Activated CD4-positive, alpha-beta T cell treated with anti-CD3 and anti-CD28 coated beads for 24 hours (primary cell): ENCODE results near the gene MECP2.
"Not testable (repeated sequence)": the region's sequence is repeated elsewhere in the genome, so short reads cannot be mapped to it uniquely, and the experiment has no call there.

Experiments
- DNase-seq, 2 donors: peaks; one replicate each; pipeline ENCODE4 v3.0.0-alpha.2; 2020; ENCODE audit warnings: low read depth in 2 of 2

The MECP2 gene

DNA sequence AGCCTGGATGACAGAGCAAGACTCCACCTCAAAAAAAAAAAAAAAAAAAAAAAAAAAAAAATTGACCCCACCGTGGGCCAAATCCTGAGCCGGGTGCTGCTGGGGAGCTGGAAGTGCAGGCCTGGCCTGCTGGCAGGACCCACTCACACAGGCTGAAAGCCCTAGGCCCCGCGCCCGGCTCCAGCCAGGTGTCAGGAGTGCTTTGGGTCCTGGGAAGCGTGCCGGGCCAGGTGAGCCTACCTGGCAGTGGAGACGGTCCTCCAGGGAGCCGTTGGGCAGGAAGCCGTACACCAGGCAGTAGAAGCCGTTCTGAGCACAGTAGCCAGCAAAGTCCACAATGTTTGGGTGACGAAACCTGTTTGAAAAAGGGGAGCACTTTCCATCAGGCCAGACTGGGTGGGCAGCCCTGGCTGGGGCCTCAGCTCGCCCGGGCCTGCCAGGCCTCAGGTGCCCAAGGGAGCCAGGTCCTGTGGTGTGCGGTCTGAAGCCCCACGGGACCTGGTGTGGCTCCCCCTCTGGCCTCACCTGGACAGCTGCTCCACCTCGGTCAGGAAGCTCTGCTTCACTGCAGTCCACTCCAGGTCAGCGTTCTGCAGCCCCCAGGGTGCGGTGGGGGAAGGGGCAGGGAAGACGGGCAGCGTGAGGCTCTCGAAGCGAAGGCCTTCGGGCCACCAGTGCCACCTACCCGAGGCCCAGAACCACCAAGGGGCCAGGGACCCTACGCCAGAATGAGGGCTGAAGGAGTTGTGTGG is 79.6 kb downstream of the MECP2 start:
- no peak for DNase-seq

DNA sequence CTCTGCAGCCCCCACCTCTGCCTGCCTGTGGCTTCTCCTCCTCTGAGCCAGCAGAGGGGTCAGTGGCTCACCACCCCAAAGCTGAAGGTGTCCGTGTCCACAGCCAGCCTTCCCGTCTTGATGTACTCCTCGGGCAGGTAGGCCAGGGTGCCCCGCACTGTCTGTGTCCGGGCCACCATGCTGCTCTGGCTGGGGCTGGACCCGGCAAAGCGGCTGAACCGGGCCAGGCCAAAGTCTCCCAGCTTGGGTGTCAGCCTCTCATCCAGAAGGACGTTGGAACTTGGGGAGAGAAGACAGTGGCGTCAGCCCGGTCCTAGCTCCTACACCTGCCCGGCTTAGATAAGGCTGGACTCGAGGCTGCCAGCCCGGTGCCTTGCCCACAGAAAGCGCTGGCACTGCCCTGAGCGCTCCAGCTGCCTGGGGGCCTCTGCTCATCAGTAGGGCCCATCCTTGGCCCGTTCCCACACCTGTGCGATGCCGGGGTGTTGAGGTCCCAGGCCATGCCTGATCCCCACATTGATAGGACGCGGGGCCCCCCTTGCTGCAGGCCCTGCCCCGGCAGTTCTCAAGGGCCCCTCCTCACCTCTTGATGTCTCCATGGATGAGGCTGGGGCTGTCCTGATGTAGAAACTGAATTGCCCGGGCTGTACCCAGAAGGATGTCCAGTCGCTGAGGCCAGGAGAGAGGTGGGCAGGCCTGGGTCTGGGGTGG is 81.0 kb downstream of the MECP2 start:
- DNase-seq = no peak

DNA sequence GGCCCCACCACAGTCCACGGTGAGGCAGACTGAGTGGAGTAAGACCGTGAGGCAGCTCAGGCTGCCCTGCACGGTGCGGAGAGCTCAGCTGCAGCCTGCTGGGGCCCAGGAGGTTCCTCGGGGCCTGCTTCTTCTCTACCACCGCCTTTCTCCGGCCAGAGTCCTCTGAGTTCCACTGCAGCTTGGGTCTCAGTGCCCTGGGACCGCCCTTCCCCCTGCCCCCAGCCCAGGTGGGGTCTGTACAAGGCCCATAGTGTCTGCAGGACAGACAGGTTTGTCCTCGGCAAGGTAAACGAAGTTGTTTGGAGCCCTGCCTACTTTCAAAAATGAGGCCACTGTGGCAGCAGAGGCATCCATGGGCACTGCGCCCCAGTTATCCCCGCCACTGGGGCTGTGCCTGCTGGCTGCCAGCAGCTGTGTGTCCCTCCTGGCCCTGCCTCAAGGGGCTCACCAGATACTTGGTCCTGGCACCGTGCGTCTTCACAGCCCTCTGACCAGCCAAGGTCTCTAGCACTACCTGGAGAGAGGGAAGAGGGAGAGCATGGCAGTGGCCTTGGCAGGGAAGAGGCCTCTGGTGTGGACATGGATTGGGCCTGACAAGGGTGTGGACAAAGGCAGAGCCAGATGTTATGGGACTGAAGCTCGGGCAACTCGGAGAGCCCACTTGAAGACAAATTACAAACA is 81.8 kb downstream of the MECP2 start:
- DNase-seq = no peak

DNA sequence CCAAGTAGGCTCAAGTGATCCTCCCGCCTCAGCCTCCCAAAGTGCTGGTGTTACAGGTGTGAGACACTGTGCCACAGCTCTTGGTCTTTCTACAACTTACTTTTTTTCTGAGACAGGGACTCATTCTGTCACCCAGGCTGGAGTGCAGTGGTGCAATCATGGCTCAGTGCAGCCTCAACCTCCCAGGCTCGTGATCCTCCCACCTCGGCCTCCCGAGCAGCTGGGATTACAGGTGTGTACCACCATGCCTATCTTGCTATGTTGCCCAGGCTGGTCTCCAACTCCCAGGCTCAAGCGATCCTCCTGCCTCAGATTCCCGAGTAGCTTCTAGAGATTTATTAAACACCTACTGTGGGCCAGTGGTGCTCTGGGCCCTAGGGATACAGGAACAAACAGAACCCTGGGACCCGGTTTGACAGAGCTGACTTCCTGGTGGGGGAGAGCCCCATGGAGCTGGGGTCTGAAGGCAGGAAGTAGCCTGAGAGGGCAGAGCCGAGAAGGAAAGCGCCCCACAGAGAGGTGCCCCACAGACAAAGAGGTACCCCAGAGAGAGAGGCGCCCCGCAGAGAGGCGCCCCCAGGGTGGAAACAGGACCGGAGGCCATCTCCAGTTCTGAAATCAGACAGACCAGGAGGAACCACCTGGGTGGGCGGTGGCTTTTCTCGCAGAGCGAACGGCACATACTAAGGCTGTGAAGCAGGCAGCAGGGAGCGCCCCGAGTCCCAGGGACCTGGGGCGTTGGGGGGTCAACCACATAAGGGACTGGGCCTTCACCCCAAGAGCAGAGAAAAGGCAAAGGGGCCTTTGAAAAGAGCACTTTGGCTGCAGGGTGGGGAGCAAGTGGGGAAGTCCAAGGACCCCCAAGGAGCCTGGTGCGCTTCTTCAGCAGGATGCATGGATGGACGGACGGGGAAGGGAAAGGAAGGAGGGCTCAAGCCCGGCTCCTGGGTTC is 82.8 kb downstream of the MECP2 start:
- DNase-seq = no peak

DNA sequence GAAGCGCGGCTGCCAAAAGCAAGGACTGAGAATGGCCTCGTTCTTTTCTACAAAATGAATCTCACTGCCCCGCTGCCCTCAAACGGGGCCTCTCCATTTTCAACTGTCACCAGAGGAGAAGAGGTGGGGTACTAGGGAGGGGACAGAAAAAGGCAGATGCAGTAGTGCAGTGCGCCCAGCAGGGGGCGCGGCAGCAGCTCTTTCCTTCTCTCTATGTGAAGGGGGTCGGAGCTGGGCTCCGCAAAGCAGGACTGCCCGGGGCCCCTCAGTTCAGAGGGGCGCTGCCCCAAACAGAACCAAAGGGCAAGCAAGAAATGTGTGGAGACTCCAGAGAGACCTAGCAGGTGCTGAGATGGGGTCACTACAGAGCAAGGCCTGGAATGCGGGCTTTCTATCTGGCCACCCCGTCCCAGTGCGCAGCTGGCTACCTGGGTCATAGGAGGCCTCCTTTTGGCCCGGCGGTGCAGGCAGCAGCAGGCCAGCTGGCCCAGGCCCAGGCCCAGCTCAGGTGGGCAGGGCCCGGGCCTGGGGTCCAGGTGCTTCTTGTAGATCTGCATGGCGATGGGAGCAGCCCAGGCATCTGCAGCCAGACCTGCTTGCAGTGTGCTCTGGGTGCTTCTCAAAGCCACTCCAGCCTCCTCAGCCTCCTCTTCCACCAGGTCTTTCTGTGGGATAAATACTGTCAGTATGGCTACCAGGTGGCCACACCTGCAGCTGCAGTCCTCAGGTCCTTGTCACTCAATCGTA is 83.7 kb downstream of the MECP2 start:
- DNase-seq = peak in 1 of 2 donors; percentile 32

- DNase-seq = no peak
Measured at GRCh38 chrX:154013001-154013421, 84.5 kb downstream of the MECP2 start.

DNA sequence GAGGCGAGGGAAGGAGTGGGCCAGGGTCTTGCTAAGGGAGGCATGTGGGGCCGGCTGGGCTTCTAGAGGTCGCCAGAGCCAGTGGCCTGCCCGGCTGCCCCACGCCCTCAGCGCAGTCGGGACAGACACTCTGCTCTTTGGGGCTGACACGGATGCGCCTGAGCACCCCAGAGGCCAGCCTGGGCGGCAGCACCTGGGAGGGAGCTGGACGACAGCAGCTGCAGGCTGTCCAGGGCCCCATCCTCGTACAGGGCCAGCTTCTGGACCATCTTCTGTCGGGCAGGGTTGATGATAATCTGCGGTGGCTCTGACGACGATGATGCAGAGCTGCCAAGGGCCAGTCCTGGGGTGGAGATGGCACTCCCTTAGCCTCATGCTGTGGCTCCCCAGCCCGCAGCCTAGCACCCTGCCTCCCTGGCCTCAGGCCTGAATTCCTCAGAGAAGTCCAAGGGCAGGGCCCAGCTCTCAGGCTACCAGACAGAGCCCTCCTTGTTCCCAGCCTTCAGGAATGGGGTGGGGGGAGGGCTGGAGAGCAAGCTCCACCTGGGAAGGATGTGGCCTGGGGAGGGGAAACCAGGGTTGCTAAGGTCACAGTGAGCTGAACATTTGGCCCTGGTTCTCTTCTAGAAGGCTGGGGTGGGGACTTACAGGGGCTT is 85.1 kb downstream of the MECP2 start:
- DNase-seq = no peak

DNA sequence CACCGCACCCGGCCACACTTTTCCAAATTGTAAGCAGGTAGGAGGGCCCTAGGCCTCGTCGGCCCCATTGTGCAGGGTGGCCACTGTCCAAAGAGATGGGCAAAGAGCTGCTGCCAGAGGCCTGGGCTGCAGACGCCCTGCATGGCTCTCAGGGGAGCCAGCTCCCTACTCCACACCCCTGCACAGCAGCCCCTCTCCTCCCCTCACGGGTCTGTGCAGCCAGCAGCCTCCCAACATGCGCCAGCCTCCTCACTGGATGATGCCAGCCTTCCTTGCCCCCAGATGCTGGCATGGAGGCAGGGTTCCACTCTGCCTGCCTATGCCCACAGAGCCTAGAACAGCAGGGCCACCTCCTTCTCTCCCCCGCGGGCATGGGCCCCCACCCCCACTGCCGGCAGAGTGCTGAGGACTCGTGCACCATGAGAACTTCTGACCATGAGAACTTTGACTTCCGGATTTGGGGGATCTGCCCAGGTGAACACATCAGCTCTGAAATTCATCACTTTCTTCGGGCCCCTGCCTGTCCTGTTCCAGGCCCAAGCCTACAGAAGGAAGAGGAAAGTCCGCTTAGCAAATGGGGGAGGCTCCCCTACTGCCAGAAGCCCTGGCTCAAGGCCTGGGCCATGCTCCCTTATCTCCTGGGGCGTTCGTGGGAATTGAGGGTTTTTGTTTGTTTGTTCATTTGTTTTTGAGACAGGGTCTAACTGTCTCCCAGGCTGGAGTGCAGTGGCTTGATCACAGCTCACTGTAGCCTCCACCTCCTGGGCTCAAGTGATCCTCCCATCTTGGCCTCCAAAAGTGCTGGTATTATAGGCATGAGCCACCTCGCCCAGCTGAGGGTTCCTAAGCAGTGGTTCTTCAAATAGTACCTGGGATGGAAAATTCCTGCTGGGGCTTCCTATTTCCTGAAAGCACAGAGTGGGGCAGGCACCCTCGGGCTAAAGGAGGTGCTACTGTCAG is 85.9 kb downstream of the MECP2 start:
- no peak for DNase-seq

DNA sequence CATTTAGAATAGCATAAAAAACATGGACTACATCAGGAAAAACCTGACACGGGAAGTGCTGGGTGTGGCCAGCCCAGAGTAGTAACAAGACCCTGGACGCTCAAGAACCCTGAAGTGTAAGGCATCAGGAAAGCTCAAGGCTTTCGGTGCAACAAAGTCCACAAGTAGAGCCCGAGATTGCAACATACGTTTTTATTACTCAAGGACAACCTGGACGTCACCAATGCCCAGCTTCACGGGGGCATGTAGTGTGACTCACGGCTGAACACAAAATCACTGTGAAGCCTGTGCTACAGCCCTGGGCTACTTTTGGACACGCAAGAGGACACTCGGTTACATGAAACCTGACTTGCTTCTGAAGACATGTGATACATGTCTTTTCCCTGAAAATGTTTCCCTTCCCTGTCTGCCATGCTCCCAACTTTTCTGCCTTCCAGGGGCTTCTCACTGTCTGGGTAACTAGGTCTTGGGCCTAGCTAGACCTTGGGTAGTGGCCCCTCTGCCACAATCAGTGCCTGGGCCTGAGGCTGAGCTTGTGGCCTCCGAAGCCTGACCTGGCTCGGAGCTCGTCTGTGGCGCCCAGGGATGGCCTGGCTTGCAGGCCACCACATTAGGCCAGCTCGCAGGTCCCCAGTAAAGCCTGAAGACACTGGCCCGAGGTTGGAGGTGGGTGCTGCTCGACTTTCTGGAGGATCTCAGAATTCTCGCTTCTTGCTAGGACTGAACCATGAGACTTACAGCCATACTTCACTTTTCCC is 87.0 kb downstream of the MECP2 start:
- no peak for DNase-seq

- no peak for DNase-seq
Measured at GRCh38 chrX:154008521-154008920, 89.0 kb downstream of the MECP2 start.

DNA sequence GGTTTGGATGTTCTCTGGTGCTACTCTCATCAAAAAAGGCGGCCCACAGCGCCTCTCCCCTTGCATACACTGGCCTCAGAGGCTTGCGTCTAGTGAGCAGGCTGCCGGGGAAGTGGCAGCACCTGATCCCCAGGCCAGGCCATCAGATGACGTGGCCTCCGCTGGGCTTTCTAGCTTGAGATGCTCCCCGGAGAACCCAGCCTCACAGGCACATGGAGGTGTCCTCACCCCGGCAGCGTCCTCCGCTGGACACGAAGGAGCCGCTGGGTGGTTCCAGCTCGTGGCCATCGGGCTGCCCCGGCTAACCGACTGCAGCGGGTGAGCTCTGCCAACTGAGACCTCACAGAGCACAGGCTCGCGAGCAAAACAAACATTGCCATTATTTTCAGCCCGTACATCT is 90.6 kb downstream of the MECP2 start:
- no peak for DNase-seq

GRCh38 chrX:154004315-154004714 is 93.2 kb downstream of the MECP2 start:
- DNase-seq = no peak

DNA sequence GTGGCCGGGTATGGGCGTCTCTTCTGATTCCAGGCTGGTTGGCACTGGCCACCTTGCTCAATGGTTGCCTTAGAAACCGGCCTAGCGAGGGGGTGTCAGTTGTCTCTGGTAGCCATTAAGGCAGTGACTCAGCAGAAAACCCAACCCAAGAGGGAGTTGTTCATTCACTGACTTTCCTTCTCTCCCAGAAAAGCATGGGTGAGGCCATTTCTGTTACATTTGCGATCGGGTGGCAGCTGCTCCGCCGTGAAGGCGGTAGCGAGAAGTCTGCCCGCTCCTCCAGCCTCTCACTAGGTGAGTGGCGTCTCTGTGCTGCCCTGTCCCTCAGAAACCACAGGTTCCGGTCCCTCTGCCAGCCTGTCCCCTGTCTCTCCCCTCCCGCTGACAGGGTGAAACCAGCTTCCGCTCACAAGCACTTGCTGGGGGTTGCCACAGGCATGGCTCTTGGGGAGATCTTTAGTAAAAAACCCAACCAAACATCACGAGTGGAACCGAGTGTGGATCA is 95.2 kb downstream of the MECP2 start:
- no peak for DNase-seq

- no peak for DNase-seq
Measured at GRCh38 chrX:154000051-154000450, 97.5 kb downstream of the MECP2 start.

DNA sequence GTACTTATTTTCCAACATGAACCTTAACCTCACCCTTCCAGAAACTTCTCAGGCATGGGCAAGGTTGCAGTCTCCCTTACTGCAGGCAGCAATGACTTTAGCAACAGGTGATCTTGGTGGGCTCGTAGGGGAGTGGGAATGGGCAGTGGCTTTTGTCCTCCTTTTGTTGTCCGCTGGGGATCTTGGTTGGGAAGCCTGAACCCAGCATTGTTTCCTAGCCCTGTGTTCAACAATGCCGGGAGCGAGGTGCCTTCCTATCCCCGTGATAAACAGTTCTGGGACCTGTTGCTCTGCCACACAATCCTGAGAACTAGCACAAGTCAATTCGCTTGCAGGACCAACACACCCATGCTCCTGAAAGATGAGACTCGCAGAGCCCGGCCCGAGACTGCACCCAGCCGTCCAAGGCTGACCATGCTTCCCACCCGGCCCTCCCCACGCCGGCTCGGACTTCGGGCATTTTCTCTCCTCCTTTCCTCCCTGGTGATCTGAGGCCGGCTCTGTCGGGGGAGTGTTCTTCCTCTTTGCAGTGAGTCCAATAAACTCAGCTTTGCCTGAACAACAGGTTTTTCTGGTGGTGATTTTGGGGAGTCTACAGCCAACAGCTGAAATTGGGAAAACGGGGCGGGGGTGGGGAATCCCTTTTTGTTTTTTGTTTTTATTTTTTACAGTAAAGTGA is 98.0 kb downstream of the MECP2 start:
- DNase-seq = no peak

GRCh38 chrX:153995504-153995903 is 102.0 kb downstream of the MECP2 start:
- DNase-seq = no peak

- not testable (repeated sequence) for DNase-seq
Measured at GRCh38 chrX:153994398-153994797, 103.1 kb downstream of the MECP2 start.

DNA sequence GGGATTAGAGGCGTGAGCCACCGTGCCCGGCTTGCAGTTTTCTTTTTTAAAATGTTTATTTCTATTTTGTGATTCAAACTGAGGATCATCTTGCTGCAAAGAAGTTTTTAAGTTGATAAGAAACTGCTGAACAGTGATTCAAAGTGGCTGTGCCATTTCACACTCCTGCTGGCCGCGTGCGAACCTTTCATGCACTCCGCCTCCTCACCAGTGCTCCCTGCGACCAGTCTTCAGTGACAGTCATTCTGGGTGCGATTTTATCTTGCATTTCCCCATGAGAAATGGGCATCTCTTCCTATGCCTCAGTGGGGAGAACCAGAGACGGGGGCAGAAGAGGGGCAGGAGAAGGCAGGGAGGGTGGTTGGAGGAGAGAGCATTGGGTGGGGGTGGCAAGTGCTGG is 103.5 kb downstream of the MECP2 start:
- DNase-seq = no peak
